ENCODE data around the gene CCDC148.

DNA sequence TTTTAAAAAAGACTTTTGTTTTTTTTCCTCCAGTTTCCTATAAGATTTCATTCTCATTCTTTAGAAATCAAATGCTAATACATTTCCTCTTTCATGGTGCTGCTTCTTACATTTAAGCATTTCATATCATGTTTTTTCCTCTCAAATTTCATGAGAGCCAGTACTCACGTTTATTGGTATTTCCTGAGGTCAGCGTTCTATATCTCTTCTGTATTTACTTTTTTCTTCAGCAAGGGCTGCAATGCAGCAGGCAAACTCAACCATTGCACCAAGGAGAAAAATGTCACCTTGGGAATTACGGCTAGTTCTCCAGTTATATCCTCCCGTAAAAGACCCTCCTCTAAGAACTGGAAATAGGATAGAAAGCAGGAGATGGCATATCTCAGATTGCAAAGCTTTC lies 322.5 kb downstream of the CCDC148 start:
- TF ChIP-seq YY1 (IDR thresholded peaks at IDR 0.05; ENCODE audit: insufficient read depth, insufficient read length) (no peak), SUZ12 (IDR thresholded peaks at IDR 0.05; ENCODE audit: extremely low read depth, insufficient read depth, insufficient read length) (no peak), ZNF274 (IDR thresholded peaks at IDR 0.05; ENCODE audit: low read depth, low read length) (no peak)
